IMR-90 (cell line): ENCODE data around the gene NUP210. TPM values are rescaled to one million over a fixed set of nuclear protein-coding genes. Genes with fewer than 3 reads are reported as not detected.

Experiments
- microRNA-seq, 2 experiments: library from miRNA; stranded (forward) in 1 of 2; unstranded in 1 of 2; fragments of 10-50 nt in 1 of 2; fragments of <30 nt in 1 of 2; gene quantifications in 1 of 2; microRNA quantifications in 1 of 2; one replicate each; pipeline versions ENCODE3 to v1.1.0; 2013 to 2020; ENCODE audit not compliant: insufficient read depth in 1 of 2, insufficient read length in 1 of 2, unreplicated experiment in 1 of 2
- polyA plus RNA-seq, 3 experiments: library from polyadenylated mRNA; depleted of rRNA; stranded (reverse); fragments of >200 nt; gene quantifications; 2 replicates each; pipeline ENCODE4 v1.2.3, GENCODE V29; 2012; ENCODE audit warnings: low replicate concordance in 1 of 3
- small RNA-seq, 5 experiments: library from RNA; depleted of rRNA; stranded (forward); fragments of <200 nt; gene quantifications; one replicate each; pipeline ENCODE3, GENCODE V24; 2012
- total RNA-seq: library from RNA; depleted of rRNA; stranded (reverse); fragments of >200 nt; gene quantifications from 2 replicates; pipeline ENCODE4 v1.2.3, GENCODE V29; 2012; rRNA removed

Gene NUP210
- total and polyA plus RNA-seq, 2 of the 4 experiments (the other 2 are of a cell fraction): under 0.01 to 0.03 TPM

Small RNA genes lying within 50 kb of the gene (microRNA-seq; reads per million reads assigned to microRNA genes)
- gene AC027124.2 (ENCODE audit: insufficient read depth, insufficient read length): not detected

Small RNA genes lying within 50 kb of the gene (small RNA-seq; reads per million reads assigned to genes)
- gene AC027124.2: 0 reads per million in 5 experiments

Other genes with a start within 250 kb of the NUP210 start
- gene HDAC11, start 60.0 kb upstream of the NUP210 start, total RNA-seq: 6.1 and 9.1 TPM in 2 replicates
- 10.8 and 11.4 TPM in 2 replicates for gene HDAC11, start 60.0 kb upstream of the NUP210 start, polyA plus RNA-seq (2012; rRNA removed)
- 10.8 and 11.8 TPM in 2 replicates for gene FBLN2, start 128.8 kb upstream of the NUP210 start, total RNA-seq
- gene FBLN2, start 128.8 kb upstream of the NUP210 start, polyA plus RNA-seq (2012; rRNA removed): 60.8 and 66.9 TPM in 2 replicates